GM19023 (cell line): ENCODE results near the gene SSU72.
"Not testable (repeated sequence)": the region's sequence is repeated elsewhere in the genome, so short reads cannot be mapped to it uniquely, and the experiment has no call there.

Source experiments
- ATAC-seq: cut with Tn5 transposase; IDR thresholded peaks from one replicate; pipeline ENCODE4 v1.9.1; 2021; ENCODE audit warnings: mild to moderate bottlenecking, moderate library complexity; ENCODE audit not compliant: unreplicated experiment

Gene SSU72

DNA sequence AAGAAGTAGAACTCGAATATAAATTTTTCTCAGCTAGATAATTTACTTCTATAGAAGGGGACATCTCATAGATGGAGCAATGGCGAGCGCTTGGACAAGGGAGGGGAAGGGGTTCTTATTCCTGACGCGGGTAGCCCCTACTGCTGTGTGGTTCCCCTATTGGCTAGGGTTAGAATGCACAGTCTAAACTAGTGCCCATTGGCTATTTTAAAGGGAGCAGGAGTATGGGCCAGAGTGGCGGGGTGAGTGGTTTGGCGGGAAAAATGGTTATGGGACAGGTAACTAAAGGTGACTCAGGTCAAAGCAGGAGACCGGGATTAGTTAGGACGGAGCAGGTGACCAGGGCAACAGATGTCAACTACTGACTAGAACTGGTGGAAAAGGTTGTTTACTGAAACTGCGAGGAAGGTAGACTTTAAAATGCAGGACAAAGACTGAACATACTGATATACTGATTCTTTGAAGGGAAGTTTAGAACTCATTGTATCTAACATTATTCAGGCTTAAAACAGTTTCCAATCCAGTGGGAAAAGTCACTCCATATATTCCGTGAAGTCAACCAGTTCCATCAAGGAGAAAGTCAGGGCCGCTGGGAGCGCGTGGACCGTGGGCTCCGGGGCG, 63.6 kb downstream of the SSU72 start:
- ATAC-seq: no peak

DNA sequence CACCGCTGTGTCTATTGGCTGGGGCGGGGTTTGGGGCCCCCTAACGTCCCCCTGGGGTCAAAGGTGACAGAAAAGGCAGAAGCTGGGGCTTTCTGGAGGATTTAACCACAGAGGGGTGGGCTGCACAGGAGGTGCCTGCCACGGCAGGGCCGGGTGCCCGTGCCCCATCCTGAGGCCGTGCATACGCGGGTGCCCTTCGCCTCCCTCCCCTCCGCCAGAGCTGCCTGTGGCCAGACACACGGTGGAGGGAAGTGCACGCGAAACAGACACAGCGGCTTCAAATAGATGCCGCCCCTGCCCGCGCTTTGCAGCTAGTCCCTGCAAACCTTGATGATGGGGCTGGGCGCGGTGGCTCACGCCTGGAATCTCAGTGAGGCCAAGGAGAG, 65.2 kb downstream of the SSU72 start:
- not testable (repeated sequence) for ATAC-seq

DNA sequence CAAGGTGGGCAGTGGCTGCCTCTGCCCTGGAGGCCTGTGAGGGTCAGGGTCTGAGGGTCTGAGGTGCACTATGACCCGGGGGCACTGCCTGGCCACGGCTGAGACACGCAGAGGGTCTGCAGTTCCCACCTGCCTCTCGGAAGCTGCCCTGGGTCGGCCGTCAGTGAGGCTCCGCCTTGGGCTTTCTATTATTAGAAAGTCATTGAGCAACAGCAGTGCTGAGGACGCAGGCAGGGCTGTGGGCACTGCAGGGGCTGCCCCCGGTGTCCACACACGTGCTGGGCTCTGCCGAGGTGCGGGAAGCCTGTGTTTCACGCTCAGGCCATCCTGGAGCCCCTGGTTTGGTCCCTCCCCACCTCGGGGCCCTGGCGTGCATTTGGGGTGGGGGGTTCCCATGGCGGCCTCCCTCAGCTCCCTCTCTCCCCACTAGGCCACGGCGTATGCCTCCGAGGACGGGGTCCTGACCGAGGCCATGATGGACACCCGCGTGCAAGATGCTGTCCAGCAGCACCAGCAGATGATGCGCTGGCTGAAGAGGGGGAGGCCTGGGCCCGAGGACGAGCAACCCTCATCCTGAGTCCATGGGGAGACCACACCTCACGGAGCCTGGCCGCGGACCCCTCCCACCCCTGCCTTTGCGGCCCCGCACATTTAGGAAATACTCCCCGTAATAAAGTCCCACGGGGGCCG, 65.7 kb downstream of the SSU72 start:
- ATAC-seq: not testable (repeated sequence)

DNA sequence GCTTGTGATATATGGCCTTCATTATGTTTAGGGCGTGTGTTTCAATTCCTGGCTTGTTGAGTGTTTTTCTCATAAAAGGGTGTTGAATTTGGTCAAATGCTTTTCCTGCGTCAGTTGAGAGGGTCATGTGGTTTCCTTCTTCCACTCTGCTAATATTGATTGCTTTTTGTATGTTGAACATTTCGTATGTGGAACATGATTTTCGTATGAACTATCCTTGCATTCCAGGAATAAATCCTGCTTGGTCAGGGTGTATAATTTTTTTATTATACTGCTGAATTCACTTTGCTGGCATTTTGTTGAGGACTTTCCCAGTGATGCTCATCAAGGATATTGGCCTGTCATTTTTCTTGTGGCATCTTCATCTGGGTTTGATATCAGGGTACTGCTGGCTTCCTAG, 67.4 kb downstream of the SSU72 start:
- ATAC-seq: no peak

DNA sequence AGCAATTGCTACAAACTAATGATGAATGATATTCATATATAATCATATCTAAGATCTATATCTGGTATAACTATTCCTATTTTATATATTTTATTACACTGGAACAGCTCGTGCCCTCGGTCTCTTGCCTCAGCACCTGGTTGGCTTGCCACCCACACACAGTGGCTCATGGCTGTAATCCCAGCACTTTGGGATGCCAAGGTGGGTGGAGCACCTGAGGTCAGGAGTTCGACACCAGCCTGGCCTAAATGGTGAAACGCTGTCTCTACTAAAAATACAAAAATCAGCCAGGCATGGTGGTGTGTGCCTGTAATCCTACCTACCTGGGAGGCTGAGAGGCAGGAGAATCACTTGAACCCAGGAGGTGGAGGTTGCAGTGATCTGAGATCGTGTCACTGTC, 68.9 kb downstream of the SSU72 start:
- not testable (repeated sequence) for ATAC-seq

DNA sequence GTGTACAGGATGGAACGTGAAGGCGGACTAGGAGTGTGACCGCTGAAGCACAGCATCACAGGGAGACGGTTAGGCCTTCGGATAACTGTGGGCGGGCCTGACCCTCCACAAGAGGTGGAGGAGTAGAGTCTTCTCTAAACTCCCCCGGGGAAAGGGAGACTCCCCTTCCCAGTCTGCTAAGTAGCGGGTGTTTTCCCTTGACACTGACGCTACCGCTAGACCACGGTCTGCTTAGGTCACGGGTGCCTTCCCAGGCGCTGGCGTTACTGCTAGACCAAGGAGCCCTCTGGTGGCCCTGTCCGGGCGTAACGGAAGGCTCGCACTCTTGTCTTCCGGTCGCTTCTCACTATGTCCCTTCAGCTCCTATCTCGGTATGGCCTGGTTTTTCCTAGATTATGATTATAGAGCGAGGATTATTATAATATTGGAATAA, 69.3 kb downstream of the SSU72 start:
- ATAC-seq: not testable (repeated sequence)

DNA sequence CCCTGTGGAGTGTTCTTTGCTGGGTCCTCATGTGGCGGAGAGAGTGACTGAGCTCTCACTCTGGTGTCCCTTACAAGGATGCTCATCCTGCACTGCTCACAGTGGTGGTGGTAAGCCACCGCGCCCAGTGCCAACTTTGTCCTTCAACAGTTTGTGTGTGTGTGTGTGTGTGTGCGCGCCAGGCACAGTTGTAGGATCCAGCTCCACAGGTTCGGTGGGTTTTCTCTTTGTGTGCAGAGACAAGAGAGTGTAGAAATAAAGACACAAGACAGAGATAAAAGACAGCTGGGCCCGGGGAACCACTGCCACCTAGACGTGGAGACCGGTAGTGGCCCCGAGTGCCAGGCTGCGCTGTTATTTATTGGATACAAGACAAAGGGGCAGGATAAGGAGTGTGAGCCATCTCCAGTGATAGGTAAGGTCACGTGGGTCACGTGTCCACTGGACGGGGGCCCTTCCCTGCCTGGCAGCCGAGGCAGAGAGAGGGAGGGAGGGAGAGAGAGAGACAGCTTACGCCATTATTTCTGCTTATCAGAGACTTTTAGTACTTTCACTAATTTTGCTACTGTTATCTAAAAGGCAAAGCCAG, 69.8 kb downstream of the SSU72 start:
- ATAC-seq: not testable (repeated sequence)

DNA sequence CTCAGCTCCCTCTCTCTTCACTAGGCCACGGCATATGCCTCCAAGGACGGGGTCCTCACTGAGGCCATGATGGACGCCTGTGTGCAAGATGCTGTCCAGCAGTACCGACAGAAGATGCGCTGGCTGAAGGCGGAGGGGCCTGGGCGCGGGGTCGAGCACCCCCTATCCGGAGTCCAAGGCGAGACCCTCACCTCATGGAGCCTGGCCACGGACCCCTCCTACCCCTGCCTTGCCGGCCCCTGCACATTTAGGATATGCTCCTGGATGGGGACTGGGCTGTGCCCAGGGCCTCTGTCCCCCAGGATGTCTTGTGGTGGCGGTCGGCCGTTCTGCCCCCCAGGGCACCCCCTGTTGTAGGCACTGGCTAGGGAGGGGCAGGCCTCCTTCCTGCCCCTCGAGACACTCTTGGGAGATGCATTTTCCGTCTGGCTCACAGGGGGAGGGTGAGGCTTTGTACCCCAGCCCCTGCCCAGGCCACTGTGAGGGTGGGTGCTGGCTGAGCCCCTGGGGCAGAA, 79.1 kb downstream of the SSU72 start:
- ATAC-seq: not testable (repeated sequence)

DNA sequence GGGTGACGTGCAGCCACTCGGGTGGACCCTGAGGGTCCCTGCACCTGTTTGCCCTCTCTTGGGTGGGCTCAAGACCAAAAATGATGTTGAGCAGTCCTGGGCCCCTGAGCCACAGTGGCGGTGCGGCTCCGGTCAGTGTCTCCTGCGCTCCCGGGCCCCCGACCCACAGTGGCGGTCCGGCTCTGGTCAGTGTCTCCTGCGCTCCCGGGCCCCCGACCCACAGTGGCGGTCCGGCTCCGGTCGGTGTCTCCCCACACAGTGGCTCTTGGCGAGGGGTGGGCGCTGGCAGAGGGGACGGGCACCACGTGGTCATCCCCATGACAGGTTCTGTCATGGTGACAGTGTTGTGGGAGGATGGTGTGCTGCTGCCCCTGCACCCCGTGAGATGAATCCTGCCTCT, 80.4 kb downstream of the SSU72 start:
- not testable (repeated sequence) for ATAC-seq
